ENCODE measurements around the gene OR10G2.
"Not testable (repeated sequence)": the region's sequence is repeated elsewhere in the genome, so short reads cannot be mapped to it uniquely, and the experiment has no call there.

The OR10G2 gene

DNA sequence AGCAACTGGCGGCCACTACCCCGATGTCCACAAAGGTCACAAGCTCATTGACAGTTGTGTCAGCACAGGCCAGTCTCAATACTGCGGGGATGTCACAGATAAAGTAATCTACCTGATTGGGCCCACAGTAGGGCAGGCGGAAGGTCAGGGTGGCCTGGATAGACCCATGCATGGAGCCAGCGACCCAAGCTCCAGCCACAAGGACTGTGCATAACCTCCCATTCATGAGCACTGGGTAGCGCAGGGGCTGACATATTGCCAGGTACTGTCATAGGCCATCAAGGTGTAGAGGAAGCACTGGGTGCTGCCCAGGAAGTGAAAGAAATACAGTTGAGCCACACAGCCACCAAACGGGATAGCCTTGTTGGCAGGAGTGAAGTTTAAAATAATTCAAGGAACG lies 32.6 kb downstream of the OR10G2 start:
- not testable (repeated sequence) for DNase-seq (ENCODE audit: low read depth, low spot score); H3K27ac ChIP-seq

- DNase-seq (ENCODE audit: low read depth, low spot score), result no peak
- H3K27ac ChIP-seq, result no peak overlapping the region
Observed at GRCh38 chr14:21589317-21589716, 45.4 kb downstream of the OR10G2 start.

Data from epithelial cell of prostate (primary cell).